Erythroblast (primary cell): ENCODE results near the gene CYP11A1.

Experiments
- GATA1 ChIP-seq: IDR thresholded peaks from 2 replicates; pipeline ENCODE4 v1.6.1; 2011; ENCODE audit warnings: low read depth, mild to moderate bottlenecking, control low read depth, low read length, moderate library complexity
- POLR2A ChIP-seq: IDR thresholded peaks from 2 replicates; pipeline ENCODE4 v1.6.1; 2011; ENCODE audit warnings: mild to moderate bottlenecking, low read length

GRCh38 chr15:74320352-74321247, 46.8 kb downstream of the CYP11A1 start:
- TF ChIP-seq POLR2A (no peak), GATA1 (no peak)
